Measurements from ENCODE around the gene TXNRD2. TPM values are rescaled to one million over a fixed set of nuclear protein-coding genes. Genes with fewer than 3 reads are reported as not detected.

TXNRD2 gene
- total RNA-seq, 1 experiment from 2014 or later: 22.9 TPM

DNA sequence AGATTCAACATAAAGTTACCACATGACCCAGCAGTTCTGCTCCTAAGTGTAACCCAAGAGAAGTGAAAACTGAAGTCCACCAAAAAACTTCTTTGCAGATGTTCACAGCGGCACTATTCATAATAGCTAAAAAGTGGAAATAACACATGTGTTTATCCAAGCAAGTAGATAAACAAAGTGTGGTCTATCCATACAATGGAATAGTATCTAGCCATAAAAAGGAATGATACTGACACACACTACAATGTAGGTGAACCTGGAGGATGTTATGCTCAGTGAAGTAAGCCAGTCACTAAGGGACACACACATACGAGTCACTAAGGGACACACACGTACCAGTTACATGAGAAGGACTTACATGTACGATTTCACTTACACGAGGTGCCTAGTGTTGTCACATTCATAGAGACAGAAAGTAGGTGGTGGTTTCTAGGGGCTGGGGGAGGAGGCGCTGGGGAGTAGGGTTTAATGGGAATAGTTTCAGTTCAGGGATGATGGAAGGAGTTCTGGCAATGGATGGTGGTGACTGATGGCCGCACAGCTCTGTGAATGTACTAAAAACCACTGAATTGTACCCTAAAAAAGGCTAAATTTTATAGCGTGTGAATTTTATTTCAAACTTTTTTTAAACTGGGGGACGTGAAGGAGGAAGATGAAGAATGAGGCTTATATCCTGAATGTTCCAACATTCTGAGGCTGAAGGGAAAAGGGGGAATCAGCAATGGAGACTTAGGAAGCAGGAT is 27.2 kb downstream of the TXNRD2 start:
- no peak overlapping the region for H3K27ac Mint-ChIP-seq
- H2BK15ac ChIP-seq (ENCODE audit: low read depth, low read length): no peak overlapping the region

More for the DNA sequence above, 27.2 kb downstream of the TXNRD2 start:
- H3K23ac ChIP-seq (ENCODE audit: insufficient read length, low read depth, low read length): no peak overlapping the region
- peaks cover 5% of the 10 kb centered on the region for H3K9me3 ChIP-seq (ENCODE audit: control insufficient read depth, low read depth, low read length)
- H3K79me2 ChIP-seq (ENCODE audit: insufficient read depth, low read length): no peaks in the 10 kb centered on the region
- Mint-ChIP-seq H3K4me3 (no peak overlapping the region; a peak in 1 of 5 replicates), H3K4me1 (peaks cover 0 to 3% of the 10 kb centered on the region in 2 experiments; a peak in 2 of 4 replicates), H3K36me3 (ENCODE audit: insufficient read depth in 1 of 3, low read depth in 3 of 3) (peaks cover 0 to 27% (median 21%) of the 10 kb centered on the region in 3 experiments; a peak in 5 of 7 replicates), H3K27me3 (ENCODE audit: low read depth) (no peaks in the 10 kb centered on the region), H3K9me3 (peaks cover 0 to 4% of the 10 kb centered on the region in 2 experiments; a peak in 2 of 5 replicates)
- no peak overlapping the region for H3T11ph ChIP-seq (ENCODE audit: low read length)
- H3K4me2 ChIP-seq (ENCODE audit: insufficient read depth, insufficient read length, low read length): no peak overlapping the region
- WGBS (ENCODE audit: extremely low coverage, insufficient read length, low lambda C conversion rate): no CpG with 5 or more reads among the region's 9 CpGs
- no peak overlapping the region for H2BK12ac ChIP-seq (ENCODE audit: insufficient read length, low read depth, low read length)
- no peak overlapping the region for H4K8ac ChIP-seq (replicated peaks; ENCODE audit: insufficient read length, low read depth, low read length)
- no peaks in the 10 kb centered on the region for H3K23me2 ChIP-seq (ENCODE audit: insufficient read length, low read depth, low read length, poor library complexity, severe bottlenecking)
- no peak overlapping the region for H4K91ac ChIP-seq (ENCODE audit: insufficient read length, low read depth, low read length)
- H2AFZ ChIP-seq (ENCODE audit: low read length): no peak overlapping the region
- no peak overlapping the region for H3K4ac ChIP-seq (ENCODE audit: low read depth, low read length)
- H2BK5ac ChIP-seq (ENCODE audit: insufficient read length, low read length): no peak overlapping the region
- no peak overlapping the region for H3K27ac ChIP-seq (ENCODE audit: insufficient read length, low read depth, low read length)
- no peaks in the 10 kb centered on the region for H3K79me1 ChIP-seq (ENCODE audit: insufficient read depth, low read depth, low read length, poor library complexity, severe bottlenecking)
- H2BK120ac ChIP-seq (ENCODE audit: low read depth, low read length, poor library complexity, severe bottlenecking): no peak overlapping the region
- H3K27me3 ChIP-seq (ENCODE audit: insufficient read depth, low read length): no peaks in the 10 kb centered on the region
- H3K14ac ChIP-seq (ENCODE audit: insufficient read depth, low read length): no peak overlapping the region
- TF ChIP-seq, protein P1, sequence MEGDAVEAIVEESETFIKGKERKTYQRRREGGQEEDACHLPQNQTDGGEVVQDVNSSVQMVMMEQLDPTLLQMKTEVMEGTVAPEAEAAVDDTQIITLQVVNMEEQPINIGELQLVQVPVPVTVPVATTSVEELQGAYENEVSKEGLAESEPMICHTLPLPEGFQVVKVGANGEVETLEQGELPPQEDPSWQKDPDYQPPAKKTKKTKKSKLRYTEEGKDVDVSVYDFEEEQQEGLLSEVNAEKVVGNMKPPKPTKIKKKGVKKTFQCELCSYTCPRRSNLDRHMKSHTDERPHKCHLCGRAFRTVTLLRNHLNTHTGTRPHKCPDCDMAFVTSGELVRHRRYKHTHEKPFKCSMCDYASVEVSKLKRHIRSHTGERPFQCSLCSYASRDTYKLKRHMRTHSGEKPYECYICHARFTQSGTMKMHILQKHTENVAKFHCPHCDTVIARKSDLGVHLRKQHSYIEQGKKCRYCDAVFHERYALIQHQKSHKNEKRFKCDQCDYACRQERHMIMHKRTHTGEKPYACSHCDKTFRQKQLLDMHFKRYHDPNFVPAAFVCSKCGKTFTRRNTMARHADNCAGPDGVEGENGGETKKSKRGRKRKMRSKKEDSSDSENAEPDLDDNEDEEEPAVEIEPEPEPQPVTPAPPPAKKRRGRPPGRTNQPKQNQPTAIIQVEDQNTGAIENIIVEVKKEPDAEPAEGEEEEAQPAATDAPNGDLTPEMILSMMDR (conservative IDR thresholded peaks at IDR 0.05): no peak
- no peak overlapping the region for H3K9ac ChIP-seq (ENCODE audit: extremely low read depth, insufficient read length, low read length)
- DNase-seq: no peak
- H2AK5ac ChIP-seq (ENCODE audit: insufficient read length, low read length): no peak overlapping the region
- no peak overlapping the region for H4K5ac ChIP-seq (ENCODE audit: insufficient read length, low read depth, low read length)
- H3K18ac ChIP-seq (ENCODE audit: insufficient read length, low read depth, low read length): no peak overlapping the region
- H4K20me1 ChIP-seq (ENCODE audit: control insufficient read depth, insufficient read depth, insufficient read length): no peaks in the 10 kb centered on the region
- H3K56ac ChIP-seq (ENCODE audit: insufficient read length, low read depth, low read length): no peak overlapping the region
- H2BK20ac ChIP-seq (ENCODE audit: low read depth, low read length, poor library complexity, severe bottlenecking): no peak overlapping the region
- H3K4me1 ChIP-seq (ENCODE audit: insufficient read depth, low read length): no peaks in the 10 kb centered on the region
